ENCODE measurements around the gene PLXDC2.

Gene PLXDC2

GRCh38 chr10:20005638-20006037 lies 189.4 kb downstream of the PLXDC2 start:
- Mint-ChIP-seq H3K36me3 (ENCODE audit: low read depth) (peaks cover 37% of the 10 kb centered on the region), H3K4me3 (no peak overlapping the region), H3K4me1 (peaks cover 35% of the 10 kb centered on the region), H3K27me3 (ENCODE audit: low read depth, poor library complexity) (no peaks in the 10 kb centered on the region), H3K27ac (no peak overlapping the region), H3K9me3 (peaks cover 7% of the 10 kb centered on the region)
- DNase-seq, result no peak
- no peak for TF ChIP-seq CTCF (IDR thresholded peaks at IDR 0.05)

DNA sequence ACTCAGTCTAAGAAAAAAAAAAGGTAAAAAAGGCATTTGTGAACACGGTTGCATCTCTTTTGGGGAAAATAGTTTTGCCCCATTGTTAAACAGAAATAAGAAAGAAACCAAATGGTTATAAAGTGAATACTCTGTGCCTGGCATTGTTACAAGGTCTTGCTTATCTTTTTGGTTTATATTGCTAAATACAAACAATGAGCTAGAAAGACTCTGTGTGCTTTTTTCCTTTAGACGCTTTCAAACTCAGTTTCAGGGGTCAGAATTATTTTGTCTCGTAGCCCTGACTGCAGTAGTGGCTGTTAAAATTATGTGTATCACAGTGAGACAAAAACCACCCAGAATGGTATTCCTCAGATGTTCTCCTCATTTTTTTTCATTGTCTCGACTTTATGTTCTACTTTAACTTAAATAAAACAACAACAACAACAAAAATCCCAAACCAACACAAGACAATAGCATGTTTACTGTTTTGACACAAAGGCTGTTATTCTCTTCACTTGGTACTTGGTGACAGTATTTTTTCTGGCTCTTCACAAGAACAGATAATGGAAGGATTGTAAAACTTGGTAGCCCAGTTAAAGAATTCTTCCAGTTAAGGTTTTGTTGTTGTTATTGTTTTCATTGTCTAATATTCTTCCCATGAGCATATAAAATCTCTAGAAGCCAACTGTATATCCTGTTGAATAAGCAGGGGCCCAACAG lies 190.1 kb downstream of the PLXDC2 start:
- H3K27ac Mint-ChIP-seq, result no peak overlapping the region

GRCh38 chr10:20007426-20007825 lies 191.2 kb downstream of the PLXDC2 start:
- peaks cover 20% of the 10 kb centered on the region for H3K4me1 Mint-ChIP-seq

More for the DNA sequence above, 190.1 kb downstream of the PLXDC2 start:
- Mint-ChIP-seq H3K36me3 (ENCODE audit: low read depth) (peaks cover 35% of the 10 kb centered on the region), H3K27me3 (ENCODE audit: low read depth, poor library complexity) (no peaks in the 10 kb centered on the region), H3K4me1 (peaks cover 28% of the 10 kb centered on the region), H3K9me3 (peaks cover 7% of the 10 kb centered on the region), H3K4me3 (no peak overlapping the region)
- DNase-seq, result no peak
- no peak for TF ChIP-seq CTCF (IDR thresholded peaks at IDR 0.05)

DNA sequence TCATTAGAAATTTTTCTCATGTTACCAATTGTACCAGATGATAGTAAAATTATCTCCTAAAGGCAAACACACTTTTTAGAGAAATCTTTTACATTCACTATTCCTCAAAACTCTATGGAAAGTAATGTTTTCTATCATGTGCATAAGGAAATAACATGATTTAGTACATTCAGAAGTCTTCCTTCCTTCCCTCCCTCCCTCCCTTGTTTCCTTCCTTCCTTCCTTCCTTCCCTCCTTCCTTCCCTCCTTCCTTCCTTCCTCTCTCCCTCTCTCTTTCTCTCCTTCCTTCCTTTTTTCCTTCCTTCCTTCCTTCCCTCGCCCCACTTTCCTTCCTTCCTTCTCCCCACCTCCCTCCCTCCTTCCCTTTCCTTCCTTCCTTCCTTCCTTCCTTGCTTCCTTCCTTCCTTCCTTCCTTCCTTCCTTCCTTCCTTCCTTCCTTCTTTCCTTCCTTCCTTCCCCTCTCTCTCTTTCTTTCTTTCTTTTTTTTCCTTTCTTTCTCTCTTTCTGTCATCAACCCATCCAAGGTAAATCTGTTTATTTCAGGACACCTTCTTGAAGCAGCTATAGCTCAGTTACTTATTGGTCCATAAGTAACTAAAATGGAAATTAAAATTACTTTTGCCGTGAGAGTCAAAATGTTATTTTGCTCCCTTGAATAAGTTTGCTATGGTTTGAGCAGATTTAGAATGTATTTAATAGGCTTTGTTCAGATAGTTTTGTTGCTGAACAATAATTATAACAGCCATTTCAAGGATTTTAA lies 197.9 kb downstream of the PLXDC2 start:
- no peak for DNase-seq
- H3K4me1 Mint-ChIP-seq, result no peaks in the 10 kb centered on the region
- H3K27ac Mint-ChIP-seq, result no peak overlapping the region
- TF ChIP-seq CTCF (IDR thresholded peaks at IDR 0.05), result no peak
- no peaks in the 10 kb centered on the region for H3K9me3 Mint-ChIP-seq
- no peaks in the 10 kb centered on the region for H3K27me3 Mint-ChIP-seq (ENCODE audit: low read depth, poor library complexity)
- no peak overlapping the region for H3K4me3 Mint-ChIP-seq
- H3K36me3 Mint-ChIP-seq (ENCODE audit: low read depth), result peaks cover 19% of the 10 kb centered on the region

More at GRCh38 chr10:20007426-20007825, 191.2 kb downstream of the PLXDC2 start:
- H3K9me3 Mint-ChIP-seq, result peaks cover 7% of the 10 kb centered on the region
- no peaks in the 10 kb centered on the region for H3K27me3 Mint-ChIP-seq (ENCODE audit: low read depth, poor library complexity)
- DNase-seq, result no peak
- peaks cover 28% of the 10 kb centered on the region for H3K36me3 Mint-ChIP-seq (ENCODE audit: low read depth)
- TF ChIP-seq CTCF (IDR thresholded peaks at IDR 0.05), result no peak
- H3K4me3 Mint-ChIP-seq, result no peak overlapping the region
- no peak overlapping the region for H3K27ac Mint-ChIP-seq

GRCh38 chr10:20017961-20018360 lies 201.7 kb downstream of the PLXDC2 start:
- Mint-ChIP-seq H3K27ac (no peak overlapping the region), H3K9me3 (no peaks in the 10 kb centered on the region), H3K4me3 (no peak overlapping the region), H3K36me3 (ENCODE audit: low read depth) (peaks cover 22% of the 10 kb centered on the region), H3K27me3 (ENCODE audit: low read depth, poor library complexity) (no peaks in the 10 kb centered on the region), H3K4me1 (no peaks in the 10 kb centered on the region)
- DNase-seq, result no peak
- no peak for TF ChIP-seq CTCF (IDR thresholded peaks at IDR 0.05)
